NCI-H146 treated with DMSO at 0.1 percent for 48 hours (cell line): ENCODE measurements around the gene ADISSP.
"Not testable (repeated sequence)": the region's sequence is repeated elsewhere in the genome, so short reads cannot be mapped to it uniquely, and the experiment has no call there.

Source experiments
- DNase-seq: peaks from one replicate; lab custom pipeline; 2025; ENCODE audit not compliant: unreplicated experiment; lab: John Stamatoyannopoulos, UW

The ADISSP gene

GRCh38 chr20:3798373-3798768, 30.8 kb upstream of the ADISSP start:
- no peak for DNase-seq

- DNase-seq: no peak
Observed at GRCh38 chr20:3797592-3798372, 30.2 kb upstream of the ADISSP start.

GRCh38 chr20:3797226-3797545, 29.6 kb upstream of the ADISSP start:
- no peak for DNase-seq

- no peak for DNase-seq
Observed at GRCh38 chr20:3796477-3797225, 29.1 kb upstream of the ADISSP start.

GRCh38 chr20:3795511-3796468, 28.2 kb upstream of the ADISSP start, which contains the start of gene CDC25B:
Gene CDC25B, plus strand, starts transcription at chr20:3796310. Its CDS starts 222 bp downstream, at chr20:3796532.
- DNase-seq: peak; percentile 93

GRCh38 chr20:3794701-3795420, 27.3 kb upstream of the ADISSP start:
- DNase-seq: no peak

GRCh38 chr20:3794168-3794567, 26.6 kb upstream of the ADISSP start:
- DNase-seq: not testable (repeated sequence)

GRCh38 chr20:3789201-3789600, 21.6 kb upstream of the ADISSP start:
- not testable (repeated sequence) for DNase-seq

GRCh38 chr20:3788685-3789155, 21.2 kb upstream of the ADISSP start:
- no peak for DNase-seq

- no peak for DNase-seq
Observed at GRCh38 chr20:3787324-3788014, 19.9 kb upstream of the ADISSP start.

- peak; percentile 76 for DNase-seq
Observed at GRCh38 chr20:3786665-3787323, 19.2 kb upstream of the ADISSP start, which contains the start of gene CENPB. Gene CENPB, minus strand, starts transcription at chr20:3786740. Its CDS starts 257 bp downstream, at chr20:3786483.

- peak; percentile 24 for DNase-seq
Observed at GRCh38 chr20:3786126-3786484, 18.6 kb upstream of the ADISSP start.

- no peak for DNase-seq
Observed at GRCh38 chr20:3785240-3786125, 17.9 kb upstream of the ADISSP start.

GRCh38 chr20:3784863-3785239, 17.3 kb upstream of the ADISSP start:
- DNase-seq: no peak

GRCh38 chr20:3784216-3784853, 16.8 kb upstream of the ADISSP start:
- DNase-seq: no peak

- no peak for DNase-seq
Observed at GRCh38 chr20:3783511-3784195, 16.1 kb upstream of the ADISSP start.

GRCh38 chr20:3783068-3783489, 15.5 kb upstream of the ADISSP start:
- no peak for DNase-seq
